Activated CD4-positive, CD25-positive, alpha-beta regulatory T cell treated with anti-CD3 and anti-CD28 coated beads, Interleukin-2, amount 50 U/mL, for 16 hours (primary cell): ENCODE data around the gene IL13RA1.
"Not testable (repeated sequence)": the region's sequence is repeated elsewhere in the genome, so short reads cannot be mapped to it uniquely, and the experiment has no call there.

Experiments
- DNase-seq: peaks from one replicate; pipeline ENCODE4 v3.0.0-alpha.2; 2020; ENCODE audit warnings: low read depth, low spot score

The IL13RA1 gene

GRCh38 chrX:118726887-118727685 lies at the start of gene IL13RA1:
Gene IL13RA1 (plus strand): TSS chrX:118727606. CDS start chrX:118727639, 33 bp downstream.
- DNase-seq, result no peak

- DNase-seq, result no peak
Observed at GRCh38 chrX:118679290-118679689, 48.1 kb upstream of the IL13RA1 start.

GRCh38 chrX:118682258-118683014 lies 45.0 kb upstream of the IL13RA1 start:
- no peak for DNase-seq

GRCh38 chrX:118685393-118685792 lies 42.0 kb upstream of the IL13RA1 start:
- DNase-seq, result no peak

- no peak for DNase-seq
Observed at GRCh38 chrX:118688935-118689334, 38.5 kb upstream of the IL13RA1 start.

- DNase-seq, result no peak
Observed at GRCh38 chrX:118693843-118694242, 33.6 kb upstream of the IL13RA1 start.

GRCh38 chrX:118694638-118695037 lies 32.8 kb upstream of the IL13RA1 start:
- DNase-seq, result no peak

GRCh38 chrX:118698516-118699170 lies 28.8 kb upstream of the IL13RA1 start:
- no peak for DNase-seq

- no peak for DNase-seq
Observed at GRCh38 chrX:118702741-118703140, 24.7 kb upstream of the IL13RA1 start.

GRCh38 chrX:118706681-118707080 lies 20.7 kb upstream of the IL13RA1 start:
- DNase-seq, result no peak

GRCh38 chrX:118714521-118714920 lies 12.9 kb upstream of the IL13RA1 start:
- no peak for DNase-seq

- not testable (repeated sequence) for DNase-seq
Observed at GRCh38 chrX:118715917-118716316, 11.5 kb upstream of the IL13RA1 start.

- not testable (repeated sequence) for DNase-seq
Observed at GRCh38 chrX:118716833-118717232, 10.6 kb upstream of the IL13RA1 start.

- no peak for DNase-seq
Observed at GRCh38 chrX:118717678-118718391, 9.6 kb upstream of the IL13RA1 start.

GRCh38 chrX:118718737-118719136 lies 8.7 kb upstream of the IL13RA1 start:
- no peak for DNase-seq

- DNase-seq, result no peak
Observed at GRCh38 chrX:118720058-118720707, 7.2 kb upstream of the IL13RA1 start.

- no peak for DNase-seq
Observed at GRCh38 chrX:118723376-118723775, 4.0 kb upstream of the IL13RA1 start.

GRCh38 chrX:118724365-118724764 lies 3.0 kb upstream of the IL13RA1 start:
- no peak for DNase-seq

GRCh38 chrX:118724775-118725174 lies 2.6 kb upstream of the IL13RA1 start:
- no peak for DNase-seq

- DNase-seq, result no peak
Observed at GRCh38 chrX:118726396-118726795, 1.0 kb upstream of the IL13RA1 start.

- no peak for DNase-seq
Observed at GRCh38 chrX:118727686-118728339, 407 bp downstream of the IL13RA1 start.
